ENCODE results near the gene C1orf159.

Gene C1orf159

DNA sequence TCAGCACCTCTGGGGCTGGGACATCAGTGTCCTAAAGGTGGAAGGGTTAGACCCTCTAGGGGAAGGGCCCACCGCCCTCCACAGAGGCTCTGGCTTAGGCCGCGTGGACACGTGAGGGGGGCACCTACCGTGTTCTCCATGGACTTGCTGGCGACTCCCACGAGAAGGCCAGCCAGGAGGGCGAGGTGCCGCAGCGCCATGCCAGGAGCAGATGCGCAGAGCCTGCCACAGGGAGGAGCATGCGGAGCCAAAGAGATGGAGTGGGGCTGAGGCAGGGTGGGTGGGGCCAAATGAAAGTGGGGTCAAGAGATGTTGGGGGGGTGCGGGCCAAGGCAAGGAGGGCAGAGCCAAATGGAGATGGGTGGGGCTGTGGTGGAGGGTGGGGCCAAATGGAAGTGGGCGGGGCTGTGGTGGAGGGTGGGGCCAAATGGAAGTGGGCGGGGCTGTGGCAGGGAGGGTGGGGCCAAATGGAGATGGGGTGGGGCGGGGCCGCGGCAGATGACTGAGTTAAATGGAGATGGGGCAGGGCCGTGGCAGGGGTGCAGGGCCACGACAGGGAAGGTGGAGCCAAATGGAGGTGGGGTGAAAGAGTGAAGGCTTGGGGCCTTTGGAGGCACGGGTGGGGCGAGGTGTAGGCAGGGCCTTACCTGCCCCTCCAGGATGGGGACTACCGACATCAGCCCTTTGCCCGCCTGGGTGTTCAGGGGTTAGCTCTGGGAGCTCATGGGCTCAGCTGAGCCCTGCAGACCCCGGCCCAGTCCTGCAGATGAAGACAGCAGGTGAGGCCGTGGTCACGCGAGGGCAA, 24.3 kb downstream of the C1orf159 start:
- CTCF ChIA-PET, result interaction anchor here (0.8 kb wide), 1 partner anchor 31 kb away, joined by 3 read pairs; no protein-coding TSS in a partner anchor
- TF ChIP-seq LEF1 (IDR thresholded peaks at IDR 0.05; ENCODE audit: borderline replicate concordance) (no peak), L3MBTL2 (conservative IDR thresholded peaks at IDR 0.05) (no peak), ELF4 (IDR thresholded peaks at IDR 0.05) (no peak), HDGF (IDR thresholded peaks at IDR 0.05; ENCODE audit: borderline replicate concordance) (no peak), SP1 (IDR thresholded peaks at IDR 0.05) (no peak)
- DNase-seq (ENCODE audit: extremely low spot score), result peak; percentile 57
- POLR2A ChIA-PET, result no interaction called here

DNA sequence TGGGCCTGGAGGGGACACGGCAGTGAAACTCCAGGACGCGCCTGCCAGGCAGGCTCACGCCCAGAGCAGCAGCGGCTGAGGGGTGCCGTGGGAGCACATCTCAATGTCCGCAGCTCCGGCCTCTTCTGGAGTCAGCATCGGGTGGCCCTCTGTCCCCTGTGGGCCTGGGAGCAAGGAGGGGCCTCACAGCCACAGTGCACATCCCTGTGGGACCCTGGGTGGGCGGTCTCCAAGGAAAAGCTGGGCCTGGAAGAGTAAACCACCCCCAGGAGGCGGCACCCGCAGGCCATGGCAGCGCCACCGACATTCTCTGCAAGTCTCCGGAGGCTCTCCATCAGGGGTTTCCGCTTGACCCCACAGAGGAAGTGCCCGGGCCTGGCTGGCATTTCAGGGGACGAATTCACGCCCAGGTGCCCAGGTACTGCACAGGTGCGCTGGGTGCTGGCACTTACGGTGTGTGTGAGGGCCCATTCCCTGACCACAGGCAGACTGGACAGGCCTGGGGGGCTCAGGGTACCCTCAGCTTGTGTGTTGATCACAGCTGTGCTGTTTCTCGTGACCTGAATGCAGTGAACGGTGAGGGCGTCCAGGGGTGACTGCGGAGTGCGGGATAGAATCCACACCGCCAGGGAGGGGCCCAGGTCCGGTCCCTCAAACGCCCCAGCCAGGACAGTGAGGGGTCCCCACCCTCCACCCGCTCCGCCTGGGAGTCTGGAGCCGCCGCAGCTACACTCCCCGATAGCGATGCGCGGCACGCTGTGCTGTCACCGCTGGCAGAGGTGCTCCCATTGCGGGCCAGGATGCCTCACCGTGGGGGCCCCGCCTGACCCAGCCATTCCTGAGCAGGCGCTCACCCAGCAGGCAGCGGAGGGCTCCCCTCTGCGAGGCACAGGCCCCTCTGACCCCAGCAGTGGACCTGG, 25.2 kb downstream of the C1orf159 start:
- CTCF ChIA-PET, result no interaction called here
- DNase-seq (ENCODE audit: extremely low spot score), result peak; percentile 5
- POLR2A ChIA-PET, result no interaction called here
- TF ChIP-seq FOXM1 (IDR thresholded peaks at IDR 0.05; ENCODE audit: borderline replicate concordance) (no peak), ELF4 (IDR thresholded peaks at IDR 0.05) (no peak), BHLHE40 (IDR thresholded peaks at IDR 0.05; ENCODE audit: borderline replicate concordance) (no peak), ARNT (IDR thresholded peaks at IDR 0.05) (no peak), FOXA1 (IDR thresholded peaks at IDR 0.05) (no peak), TARDBP (IDR thresholded peaks at IDR 0.05) (no peak), HDGF (IDR thresholded peaks at IDR 0.05; ENCODE audit: borderline replicate concordance) (no peak), SP1 (IDR thresholded peaks at IDR 0.05) (no peak), ZNF384 (IDR thresholded peaks at IDR 0.05) (no peak), SUZ12 (IDR thresholded peaks at IDR 0.05) (no peak), CTBP1 (IDR thresholded peaks at IDR 0.05; ENCODE audit: borderline replicate concordance) (no peak), L3MBTL2 (conservative IDR thresholded peaks at IDR 0.05) (no peak), LEF1 (IDR thresholded peaks at IDR 0.05; ENCODE audit: borderline replicate concordance) (no peak), FOXK2 (IDR thresholded peaks at IDR 0.05) (no peak), NFRKB (IDR thresholded peaks at IDR 0.05) (no peak)
- TF ChIP-seq, protein P1, sequence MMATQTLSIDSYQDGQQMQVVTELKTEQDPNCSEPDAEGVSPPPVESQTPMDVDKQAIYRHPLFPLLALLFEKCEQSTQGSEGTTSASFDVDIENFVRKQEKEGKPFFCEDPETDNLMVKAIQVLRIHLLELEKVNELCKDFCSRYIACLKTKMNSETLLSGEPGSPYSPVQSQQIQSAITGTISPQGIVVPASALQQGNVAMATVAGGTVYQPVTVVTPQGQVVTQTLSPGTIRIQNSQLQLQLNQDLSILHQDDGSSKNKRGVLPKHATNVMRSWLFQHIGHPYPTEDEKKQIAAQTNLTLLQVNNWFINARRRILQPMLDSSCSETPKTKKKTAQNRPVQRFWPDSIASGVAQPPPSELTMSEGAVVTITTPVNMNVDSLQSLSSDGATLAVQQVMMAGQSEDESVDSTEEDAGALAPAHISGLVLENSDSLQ (IDR thresholded peaks at IDR 0.05), result no peak

DNA sequence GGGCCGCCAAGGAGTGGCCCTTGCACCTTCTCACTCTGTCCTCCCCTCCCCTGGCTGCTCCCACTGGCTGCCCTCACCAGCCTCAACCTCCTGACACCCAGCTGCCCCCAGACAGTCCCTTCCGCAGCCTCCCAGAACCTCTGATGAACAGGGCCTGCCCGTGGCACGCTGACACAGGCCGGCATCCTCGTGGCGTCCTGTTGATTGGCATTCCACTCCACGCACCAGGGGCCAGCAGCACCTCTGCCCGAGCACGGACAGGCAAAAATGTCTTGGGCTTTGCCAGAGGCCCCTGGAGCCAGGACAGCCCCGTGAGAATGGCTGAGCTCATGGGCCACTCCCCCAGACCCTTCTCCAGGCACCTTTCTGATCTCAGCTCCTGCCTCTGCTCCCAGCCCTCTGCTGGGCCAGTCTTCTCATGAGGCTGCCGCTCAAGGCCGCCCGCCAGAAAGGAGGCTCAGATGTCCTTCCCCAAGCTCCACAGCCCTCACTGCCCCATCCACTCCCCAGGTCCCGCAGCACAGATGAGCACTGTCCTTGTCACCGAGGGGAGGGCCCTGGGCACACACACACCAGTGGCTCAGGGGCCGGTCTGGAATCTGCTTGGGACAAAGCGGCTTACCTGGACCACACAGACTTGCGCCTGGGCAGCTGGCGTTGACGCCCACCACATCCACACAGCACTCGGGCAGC, 26.0 kb downstream of the C1orf159 start:
- CTCF ChIA-PET, result no interaction called here
- POLR2A ChIA-PET, result no interaction called here
- DNase-seq (ENCODE audit: extremely low spot score), result peak; percentile 4
- no peak for TF ChIP-seq SP1 (IDR thresholded peaks at IDR 0.05)
- TF ChIP-seq SUZ12 (IDR thresholded peaks at IDR 0.05), result no peak
- TF ChIP-seq CTBP1 (IDR thresholded peaks at IDR 0.05; ENCODE audit: borderline replicate concordance), result no peak
- no peak for TF ChIP-seq FOXM1 (IDR thresholded peaks at IDR 0.05; ENCODE audit: borderline replicate concordance)
- TF ChIP-seq BHLHE40 (IDR thresholded peaks at IDR 0.05; ENCODE audit: borderline replicate concordance), result no peak
- no peak for TF ChIP-seq FOXA1 (IDR thresholded peaks at IDR 0.05)

DNA sequence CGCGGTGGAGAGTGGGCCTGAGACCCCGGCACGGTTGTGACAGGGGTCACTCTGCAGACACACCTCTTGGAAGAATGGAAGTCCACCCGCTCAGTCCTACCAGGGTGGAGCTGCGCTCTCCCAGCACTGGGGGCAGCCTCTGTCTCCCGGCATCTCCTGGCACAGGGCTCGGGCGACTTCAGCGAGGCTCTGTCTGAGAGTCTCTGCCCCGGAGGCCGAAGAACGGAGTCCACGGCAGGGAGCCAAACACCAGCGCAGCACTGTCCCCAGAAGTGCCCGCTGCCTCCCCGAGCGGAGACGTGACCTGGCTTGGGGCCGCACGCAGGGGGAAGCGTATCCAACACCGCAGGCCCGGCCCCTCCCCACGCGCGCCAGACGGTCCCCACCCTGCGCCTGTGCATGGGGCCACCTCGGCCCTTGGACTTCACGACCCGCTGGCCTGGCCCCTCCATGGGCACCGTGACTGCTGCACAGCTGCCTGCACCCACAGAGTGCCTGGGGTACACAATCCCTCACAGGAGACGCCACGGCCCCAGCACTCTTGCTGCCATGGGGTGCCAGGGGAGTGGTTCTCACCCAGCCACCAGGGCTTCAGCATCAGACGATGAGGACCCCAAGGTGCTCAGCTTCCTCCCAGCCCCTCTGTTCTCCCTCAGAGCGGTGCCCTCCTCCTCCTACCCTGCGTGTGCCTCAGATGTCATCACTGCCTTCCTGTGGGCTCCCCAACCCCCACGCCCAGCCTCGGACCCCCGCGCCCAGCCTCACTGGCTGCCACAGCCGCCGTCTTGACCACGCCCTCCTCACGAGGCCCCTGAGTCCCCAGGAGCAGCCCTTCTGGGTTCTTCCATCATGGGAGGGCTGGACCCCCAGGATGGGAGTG, 26.8 kb downstream of the C1orf159 start:
- POLR2A ChIA-PET, result no interaction called here
- DNase-seq (ENCODE audit: extremely low spot score), result peak; percentile 4
- no peak for TF ChIP-seq LEF1 (IDR thresholded peaks at IDR 0.05; ENCODE audit: borderline replicate concordance)
- no peak for TF ChIP-seq ZNF384 (IDR thresholded peaks at IDR 0.05)
- TF ChIP-seq CTBP1 (IDR thresholded peaks at IDR 0.05; ENCODE audit: borderline replicate concordance), result no peak
- CTCF ChIA-PET, result no interaction called here

DNA sequence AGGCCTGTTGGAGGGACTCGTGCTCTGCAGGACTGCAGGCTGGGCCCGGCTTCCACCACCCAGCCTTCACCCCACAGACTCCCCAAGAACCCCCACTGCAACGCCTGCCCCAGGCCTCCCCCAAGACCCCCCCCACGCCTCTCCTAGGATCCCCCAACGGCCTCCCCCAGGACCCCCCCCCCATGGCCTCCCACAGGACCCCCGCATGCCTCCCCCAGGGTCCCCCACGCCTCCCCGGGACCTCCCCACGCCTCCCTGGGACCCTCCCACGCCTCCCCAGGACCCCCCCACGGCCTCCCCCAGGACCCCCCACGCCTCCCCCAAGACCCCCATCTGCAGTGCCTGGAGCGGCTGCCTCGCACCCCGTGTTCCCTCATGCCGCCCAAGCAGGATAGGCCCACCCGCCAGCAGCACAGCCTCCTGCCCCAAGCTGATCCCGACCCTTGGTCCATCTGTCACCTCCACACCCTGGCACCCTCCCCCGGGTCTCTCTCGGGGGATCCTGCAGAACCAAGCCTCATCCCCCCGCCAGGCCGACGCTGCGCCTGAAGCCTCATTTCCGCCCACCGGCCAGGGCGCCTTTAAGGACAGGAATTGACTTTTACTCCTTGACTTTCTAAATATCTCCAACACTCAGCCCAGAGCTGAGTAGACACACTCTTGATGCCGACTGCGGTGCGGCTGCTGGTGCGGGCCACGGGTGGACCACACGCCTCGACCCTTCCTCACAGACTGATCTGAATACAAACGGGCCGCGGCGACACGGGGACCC, 27.7 kb downstream of the C1orf159 start:
- POLR2A ChIA-PET, result no interaction called here
- peak; percentile 3 for DNase-seq (ENCODE audit: extremely low spot score)
- TF ChIP-seq ARNT (IDR thresholded peaks at IDR 0.05), result no peak
- TF ChIP-seq TARDBP (IDR thresholded peaks at IDR 0.05), result no peak
- TF ChIP-seq ELF4 (IDR thresholded peaks at IDR 0.05), result no peak
- TF ChIP-seq HDGF (IDR thresholded peaks at IDR 0.05; ENCODE audit: borderline replicate concordance), result no peak
- no peak for TF ChIP-seq CTBP1 (IDR thresholded peaks at IDR 0.05; ENCODE audit: borderline replicate concordance)
- TF ChIP-seq FOXA1 (IDR thresholded peaks at IDR 0.05), result no peak
- TF ChIP-seq, protein P1 (IDR thresholded peaks at IDR 0.05), result no peak
- TF ChIP-seq SUZ12 (IDR thresholded peaks at IDR 0.05), result no peak
- TF ChIP-seq FOXM1 (IDR thresholded peaks at IDR 0.05; ENCODE audit: borderline replicate concordance), result no peak
- CTCF ChIA-PET, result interaction anchor here (0.6 kb wide), 1 partner anchor 212 kb away, joined by 3 read pairs; no protein-coding TSS in a partner anchor

All from HEK293T (cell line).